ENCODE results near the gene DPYD. TPM values are rescaled to one million over a fixed set of nuclear protein-coding genes. Genes with fewer than 3 reads are reported as not detected.

The DPYD gene
- total and polyA plus RNA-seq, 9 of the 15 experiments (the other 6 are each of a cell fraction or from before 2014, with no cell fraction given): 0.03 to 0.25 (median 0.08) TPM; not detected in 2

DNA sequence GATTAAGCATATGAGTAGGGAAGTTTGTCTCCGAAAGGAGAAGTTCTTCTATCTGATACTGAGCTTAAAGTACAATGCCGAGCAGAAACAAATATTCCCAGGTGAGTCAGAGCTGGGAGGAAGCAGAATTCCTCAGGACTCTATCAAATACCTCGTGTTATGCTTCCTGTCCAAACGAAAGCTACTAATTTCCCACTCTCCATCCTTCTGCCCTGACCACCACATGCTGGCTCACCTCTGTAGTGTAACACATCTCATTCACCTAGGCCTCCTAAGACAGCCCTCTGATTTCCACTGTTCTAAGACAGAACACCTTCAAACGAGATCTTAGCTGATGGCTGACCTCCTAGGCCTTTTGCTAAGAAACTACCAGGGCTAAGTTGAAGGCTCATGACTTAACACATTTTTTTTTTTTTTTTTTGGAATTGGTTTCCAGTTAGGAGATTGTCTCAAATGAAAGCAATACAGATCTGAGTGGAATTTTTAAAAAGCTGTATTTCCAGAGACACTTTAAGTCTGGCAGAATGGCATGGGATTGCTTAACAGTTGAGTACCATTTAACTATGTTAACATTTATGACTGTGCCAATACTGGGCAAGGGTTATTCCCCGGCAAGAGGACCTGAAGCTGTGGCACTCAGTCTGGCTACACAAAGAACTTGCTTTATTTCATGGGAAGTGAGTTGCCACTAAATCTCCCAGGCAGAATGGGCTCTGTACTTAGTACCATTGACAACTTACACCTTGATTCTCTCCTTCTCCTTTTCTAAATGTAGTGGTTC is 583.4 kb downstream of the DPYD start (continued):
- TF ChIP-seq, protein P1, sequence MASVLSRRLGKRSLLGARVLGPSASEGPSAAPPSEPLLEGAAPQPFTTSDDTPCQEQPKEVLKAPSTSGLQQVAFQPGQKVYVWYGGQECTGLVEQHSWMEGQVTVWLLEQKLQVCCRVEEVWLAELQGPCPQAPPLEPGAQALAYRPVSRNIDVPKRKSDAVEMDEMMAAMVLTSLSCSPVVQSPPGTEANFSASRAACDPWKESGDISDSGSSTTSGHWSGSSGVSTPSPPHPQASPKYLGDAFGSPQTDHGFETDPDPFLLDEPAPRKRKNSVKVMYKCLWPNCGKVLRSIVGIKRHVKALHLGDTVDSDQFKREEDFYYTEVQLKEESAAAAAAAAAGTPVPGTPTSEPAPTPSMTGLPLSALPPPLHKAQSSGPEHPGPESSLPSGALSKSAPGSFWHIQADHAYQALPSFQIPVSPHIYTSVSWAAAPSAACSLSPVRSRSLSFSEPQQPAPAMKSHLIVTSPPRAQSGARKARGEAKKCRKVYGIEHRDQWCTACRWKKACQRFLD (CRISPR knock-in tag; IDR thresholded peaks at IDR 0.05): no peak

- Histone ChIP-seq H3K27ac (ENCODE audit: extremely low read depth, low read depth, low read length) (no peak overlapping the region), H2AFZ (ENCODE audit: low read depth, low read length) (no peak overlapping the region), H3K36me3 (ENCODE audit: control insufficient read depth, insufficient read depth, low read length) (no peaks in the 10 kb centered on the region), H3K79me2 (ENCODE audit: control insufficient read depth, insufficient read depth, low read length) (no peaks in the 10 kb centered on the region), H3K9ac (ENCODE audit: insufficient read depth in 1 of 2, low read depth in 2 of 2, low read length in 2 of 2) (no peak overlapping the region), H3K27me3 (ENCODE audit: control insufficient read depth in 2 of 2, insufficient read depth in 2 of 2, low read length in 2 of 2) (no peaks in the 10 kb centered on the region), H3K4me1 (replicated peaks in 1 of 2; ENCODE audit: control insufficient read depth in 2 of 2, insufficient read depth in 2 of 2, low read length in 2 of 2) (no peaks in the 10 kb centered on the region), H4K20me1 (replicated peaks; ENCODE audit: control insufficient read depth, insufficient read depth, low read length) (no peaks in the 10 kb centered on the region), H3K9me1 (ENCODE audit: control insufficient read depth, insufficient read depth, low read length) (no peaks in the 10 kb centered on the region), H3K4me3 (no peak overlapping the region), H3K9me3 (replicated peaks; ENCODE audit: control insufficient read depth, insufficient read depth, low read depth, low read length) (no peaks in the 10 kb centered on the region), H3K4me2 (ENCODE audit: insufficient read depth, low read length) (no peak overlapping the region)
- WGBS (ENCODE audit: insufficient coverage, low coverage, missing lambda C conversion rate): 0% methylated on average over 4 of the region's 4 CpGs
- BruUV-seq (replicated peaks): no TSS peak
- in situ Hi-C loops (cut with MboI) (no loop called here), intact Hi-C loops (cut with micrococcal nuclease) (no loop called here)
- TF ChIP-seq ZNF584 (CRISPR knock-in tag; IDR thresholded peaks at IDR 0.05; ENCODE audit: low read depth): no peak
- TF ChIP-seq BCL6 (CRISPR knock-in tag; IDR thresholded peaks at IDR 0.05): no peak
- TF ChIP-seq MTA3 (IDR thresholded peaks at IDR 0.05; ENCODE audit: borderline replicate concordance): no peak
- TF ChIP-seq TEAD1 (CRISPR knock-in tag; IDR thresholded peaks at IDR 0.05): no peak
- no peak for TF ChIP-seq PRDM10 (IDR thresholded peaks at IDR 0.05; ENCODE audit: partially characterized antibody)
- POLR2A ChIA-PET: no interaction called here
- DNase-seq (ENCODE audit: extremely low read depth in 1 of 4, low spot score in 3 of 4): no peak
- ATAC-seq: no peak
- no peak for FAIRE-seq
- CTCF ChIA-PET (ENCODE audit: low intra/inter-chr PET ratio): no interaction called here
Measured at GRCh38 chr1:97334454-97334853, 586.4 kb downstream of the DPYD start.
